GM12874 (cell line): Measurements from ENCODE around the gene KLHDC10.

Experiments
- CTCF ChIP-seq: IDR thresholded peaks from 2 replicates; pipeline ENCODE4 v1.5.1; 2011; ENCODE audit warnings: low read depth, mild to moderate bottlenecking, control low read depth, low read length, moderate library complexity; ENCODE audit not compliant: insufficient read depth

KLHDC10 gene

GRCh38 chr7:130136579-130137167 lies 66.3 kb downstream of the KLHDC10 start:
- TF ChIP-seq CTCF, result no peak

- TF ChIP-seq CTCF, result no peak
Observed at GRCh38 chr7:130137207-130137606, 66.9 kb downstream of the KLHDC10 start.

GRCh38 chr7:130139193-130139960 lies 69.0 kb downstream of the KLHDC10 start:
- TF ChIP-seq CTCF, result no peak

- no peak for TF ChIP-seq CTCF
Observed at GRCh38 chr7:130140551-130141160, 70.3 kb downstream of the KLHDC10 start.

- no peak for TF ChIP-seq CTCF
Observed at GRCh38 chr7:130141161-130141883, 71.0 kb downstream of the KLHDC10 start.

- no peak for TF ChIP-seq CTCF
Observed at GRCh38 chr7:130141884-130142653, 71.7 kb downstream of the KLHDC10 start.
